CD4-positive, CD25-positive, alpha-beta regulatory T cell (primary cell): ENCODE measurements around the gene THG1L. TPM values are rescaled to one million over a fixed set of nuclear protein-coding genes. Genes with fewer than 3 reads are reported as not detected.
A peak's percentile ranks its signal among the peaks of the same experiment; 100 is the strongest.

Experiments used
- ATAC-seq, 2 donors: fragments of 150-1000 bp; cut with Tn5 transposase; one replicate each; pipeline ENCODE4 v1.10.0; 2021; ENCODE audit warnings: low read depth in 2 of 2, moderate number of reproducible peaks in 2 of 2, moderate library complexity in 1 of 2
- DNase-seq, 3 donors: peaks; one replicate each; pipeline versions ENCODE4 v3.0.0 to v3.0.0-alpha.2; 2012 to 2022; ENCODE audit warnings: mixed read lengths in 1 of 3
- H3K27ac ChIP-seq: one replicate; pipeline ENCODE4 v1.7.0; 2013; ENCODE audit warnings: mild to moderate bottlenecking, low read length; ENCODE audit not compliant: insufficient read depth, poor library complexity, severe bottlenecking
- H3K27me3 ChIP-seq: one replicate; pipeline ENCODE4 v1.7.0; 2013; ENCODE audit warnings: low read length; ENCODE audit not compliant: control insufficient read depth, insufficient read depth
- H3K36me3 ChIP-seq: one replicate; pipeline ENCODE4 v1.7.0; 2013; ENCODE audit warnings: mild to moderate bottlenecking, low read length, moderate library complexity; ENCODE audit not compliant: control insufficient read depth, insufficient read depth
- H3K4me1 ChIP-seq: 2 replicates; pipeline ENCODE4 v1.7.0; 2013; ENCODE audit warnings: mild to moderate bottlenecking, low read length; ENCODE audit not compliant: insufficient read depth, control insufficient read depth, poor library complexity, severe bottlenecking
- H3K4me3 ChIP-seq: one replicate; pipeline ENCODE4 v1.7.0; 2013; ENCODE audit warnings: low read depth, mild to moderate bottlenecking, low read length, moderate library complexity
- H3K9me3 ChIP-seq, 2 experiments: 1 replicate in 1 of 2; 2 replicates in 1 of 2; pipeline ENCODE4 v1.7.0; 2013; ENCODE audit warnings: low read length in 2 of 2, mild to moderate bottlenecking in 1 of 2, moderate library complexity in 1 of 2; ENCODE audit not compliant: control insufficient read depth in 2 of 2
- H3K27ac Mint-ChIP-seq, 3 donors: one replicate each; pipeline ENCODE4 v1.8.0; 2020 to 2022; ENCODE audit warnings: mild to moderate bottlenecking in 3 of 3, mixed read lengths in 3 of 3, moderate library complexity in 2 of 3
- H3K27me3 Mint-ChIP-seq: one replicate; pipeline ENCODE4 v1.8.0; 2022; ENCODE audit warnings: mild to moderate bottlenecking, mixed read lengths
- H3K36me3 Mint-ChIP-seq: one replicate; pipeline ENCODE4 v1.8.0; 2020; ENCODE audit warnings: mixed read lengths
- H3K4me1 Mint-ChIP-seq, 4 donors: one replicate each; pipeline ENCODE4 v1.8.0; 2020 to 2022; ENCODE audit warnings: mixed read lengths in 4 of 4, mild to moderate bottlenecking in 1 of 4
- H3K4me3 Mint-ChIP-seq, 4 donors: one replicate each; pipeline ENCODE4 v1.8.0; 2020 to 2022; ENCODE audit warnings: mild to moderate bottlenecking in 4 of 4, mixed read lengths in 4 of 4, moderate library complexity in 3 of 4
- H3K9me3 Mint-ChIP-seq, 7 donors: one replicate each; pipeline ENCODE4 v1.8.0; 2020 to 2022; ENCODE audit warnings: mixed read lengths in 7 of 7, mild to moderate bottlenecking in 3 of 7, moderate library complexity in 2 of 7
- polyA plus RNA-seq, 4 donors: library from polyadenylated mRNA; unstranded; fragments of 300-500 nt; fragmentation: Illumina TruSeq; gene quantifications; one replicate each; pipeline ENCODE4 v1.2.3, GENCODE V29; 2021
- total RNA-seq: library from RNA; stranded (reverse); gene quantifications from one replicate; pipeline ENCODE4 v1.2.3, GENCODE V29; 2022

THG1L gene
- total and polyA plus RNA-seq, 5 donors from 2014 or later: 4.5 to 6.6 (median 5.5) TPM

DNA sequence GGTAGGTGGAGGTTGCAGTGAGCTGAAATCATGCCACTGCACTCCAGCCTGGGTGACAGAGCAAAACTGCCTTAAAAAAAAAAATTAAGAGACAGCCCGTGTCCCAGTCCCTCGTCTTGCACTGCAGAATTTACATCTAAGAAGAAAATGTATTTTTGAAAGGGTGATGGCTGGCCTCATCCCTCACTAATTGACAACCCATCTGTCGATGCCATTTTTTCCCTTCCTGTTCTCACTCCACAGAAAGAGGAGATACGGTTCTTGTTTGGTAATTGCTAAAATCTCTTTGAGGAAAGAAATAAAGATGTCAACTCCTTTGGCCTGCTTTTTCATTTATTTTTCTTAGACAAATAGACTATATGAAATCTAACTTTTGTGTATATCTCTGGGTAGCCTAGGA lies 9.9 kb downstream of the THG1L start:
- ATAC-seq: no peak
- H3K27me3 Mint-ChIP-seq: no peaks in the 10 kb centered on the region
- no peak overlapping the region for H3K4me3 ChIP-seq

DNA sequence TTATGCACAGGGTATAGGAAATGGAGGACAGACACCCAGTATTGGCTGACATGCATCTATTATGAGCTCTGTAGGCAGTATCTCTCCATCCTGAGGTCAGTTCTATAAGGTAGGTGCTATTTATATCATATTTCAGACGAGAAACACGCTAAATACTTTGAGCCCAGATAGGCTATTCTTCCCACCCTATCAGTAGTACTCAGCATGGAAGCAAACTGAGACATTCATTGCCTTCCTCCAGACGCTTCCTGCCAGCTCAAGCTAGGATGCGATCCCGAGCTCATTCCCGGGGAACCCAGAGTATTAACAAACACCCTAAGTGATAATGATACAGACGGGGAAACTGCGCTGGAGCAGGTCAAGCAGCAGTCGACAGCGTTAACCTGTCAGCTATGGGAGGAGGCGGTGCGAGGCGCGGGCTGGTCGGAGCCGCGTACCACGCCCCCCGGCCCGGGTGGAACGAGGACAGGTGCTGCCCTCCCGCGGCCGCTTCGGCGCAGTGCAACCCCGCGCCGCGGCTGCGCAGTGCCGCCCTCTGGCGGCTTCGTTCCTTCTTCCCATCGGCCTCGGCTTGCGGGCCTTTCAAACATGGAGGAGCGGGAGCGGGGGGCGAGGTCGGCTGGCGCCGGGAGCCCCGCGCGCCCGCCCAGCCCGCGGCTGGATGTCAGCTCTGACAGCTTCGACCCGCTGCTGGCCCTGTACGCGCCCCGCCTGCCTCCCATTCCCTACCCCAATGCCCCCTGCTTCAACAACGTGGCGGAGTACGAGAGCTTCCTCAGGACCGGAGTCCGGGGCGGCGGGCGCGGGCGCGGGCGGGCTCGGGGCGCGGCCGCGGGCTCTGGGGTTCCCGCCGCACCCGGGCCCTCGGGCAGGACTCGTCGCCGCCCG lies 12.2 kb downstream of the THG1L start, which contains the start of gene LSM11:
Gene LSM11 (plus strand): TSS at position 550 of the 888 bp plus-strand sequence. CDS start 39 bp downstream, at position 589.
- Histone ChIP-seq H3K9me3 (no peaks in the 10 kb centered on the region), H3K27ac (peak within 1 kb of the TSS; percentile 31), H3K27me3 (no peaks in the 10 kb centered on the region), H3K4me3 (peak within 1 kb of the TSS; percentile 70), H3K36me3 (peaks cover 6% of the 10 kb centered on the region), H3K4me1 (peaks cover 18% of the 10 kb centered on the region)
- Mint-ChIP-seq H3K27me3 (no peaks in the 10 kb centered on the region), H3K27ac (peak within 1 kb of the TSS; percentile 88 to 98 (median 95)), H3K4me3 (peak within 1 kb of the TSS; percentile 93 to 97 (median 94)), H3K9me3 (no peaks in the 10 kb centered on the region), H3K36me3 (peaks cover 7% of the 10 kb centered on the region), H3K4me1 (peaks cover 14 to 53% (median 38%) of the 10 kb centered on the region in 4 donors)
- DNase-seq: peak; percentile 83 to 89 (median 88)
- ATAC-seq: peak; percentile 94 to 97

More for the DNA sequence above, 9.9 kb downstream of the THG1L start:
- Mint-ChIP-seq H3K27ac (no peak overlapping the region), H3K36me3 (peaks cover 21% of the 10 kb centered on the region), H3K4me1 (peaks cover 14 to 35% (median 28%) of the 10 kb centered on the region in 4 donors), H3K9me3 (no peaks in the 10 kb centered on the region), H3K4me3 (peak overlapping the region in 1 of 4 donors; percentile 10)
- H3K36me3 ChIP-seq: peaks cover 12% of the 10 kb centered on the region
- H3K9me3 ChIP-seq: no peaks in the 10 kb centered on the region
- H3K27ac ChIP-seq: no peak overlapping the region
- no peak for DNase-seq
- peaks cover 18% of the 10 kb centered on the region for H3K4me1 ChIP-seq
- no peaks in the 10 kb centered on the region for H3K27me3 ChIP-seq

DNA sequence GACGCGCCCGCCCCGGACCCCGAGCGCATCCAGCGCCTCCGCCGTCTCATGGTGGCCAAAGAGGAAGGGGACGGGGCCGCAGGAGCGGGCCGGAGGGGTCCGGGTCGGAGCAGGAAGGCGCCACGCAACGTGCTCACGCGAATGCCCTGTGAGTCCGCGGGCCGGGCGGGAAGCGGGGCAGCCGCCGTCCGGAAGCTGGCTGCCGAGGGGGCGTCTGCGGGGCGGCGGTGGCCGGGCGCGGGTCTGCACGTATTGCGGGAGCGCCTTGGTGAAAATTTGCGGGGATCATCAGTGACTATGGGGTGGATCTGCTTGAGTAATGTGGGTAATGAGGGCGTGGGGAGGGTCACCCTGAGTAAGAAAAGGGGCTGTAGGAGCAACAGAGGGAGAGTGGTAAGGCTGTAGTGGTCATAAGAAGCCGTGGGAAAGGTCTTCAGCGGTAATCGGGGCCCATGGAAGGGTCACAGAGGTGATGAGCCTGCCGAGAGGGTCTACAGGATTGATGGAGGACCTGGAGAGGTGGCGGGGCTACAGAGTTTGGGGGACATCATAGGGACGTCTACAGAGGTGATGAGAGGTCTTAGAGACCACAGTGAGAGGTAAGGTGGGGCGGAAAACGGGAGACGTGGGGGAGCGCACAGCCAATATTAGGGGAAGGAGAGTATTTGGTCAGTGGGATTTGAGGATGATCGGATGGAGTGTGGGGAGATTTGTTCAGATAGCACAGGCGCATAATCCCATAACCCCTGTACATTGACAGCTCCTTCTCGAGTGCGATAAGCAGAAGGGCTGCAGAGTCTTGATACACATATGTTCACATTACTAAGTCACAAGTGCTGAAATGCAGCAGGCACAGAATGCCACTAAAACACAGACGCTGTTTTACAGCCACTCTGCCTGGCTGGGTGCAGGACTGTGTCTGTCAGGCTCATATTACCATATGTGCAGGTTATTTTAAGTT lies 13.1 kb downstream of the THG1L start:
- DNase-seq (peak in 2 of 3 donors; percentile 17 to 39), ATAC-seq (no peak)
- Histone ChIP-seq H3K4me1 (peaks cover 18% of the 10 kb centered on the region), H3K4me3 (peak overlapping the region; percentile 65), H3K36me3 (peaks cover 1% of the 10 kb centered on the region), H3K27ac (no peak overlapping the region), H3K27me3 (no peaks in the 10 kb centered on the region), H3K9me3 (no peaks in the 10 kb centered on the region)
- Mint-ChIP-seq H3K27ac (peak overlapping the region; percentile 88 to 98 (median 95)), H3K4me3 (peak overlapping the region; percentile 92 to 97 (median 94)), H3K4me1 (peaks cover 14 to 53% (median 38%) of the 10 kb centered on the region in 4 donors), H3K27me3 (no peaks in the 10 kb centered on the region), H3K36me3 (peaks cover 2% of the 10 kb centered on the region), H3K9me3 (no peaks in the 10 kb centered on the region)

DNA sequence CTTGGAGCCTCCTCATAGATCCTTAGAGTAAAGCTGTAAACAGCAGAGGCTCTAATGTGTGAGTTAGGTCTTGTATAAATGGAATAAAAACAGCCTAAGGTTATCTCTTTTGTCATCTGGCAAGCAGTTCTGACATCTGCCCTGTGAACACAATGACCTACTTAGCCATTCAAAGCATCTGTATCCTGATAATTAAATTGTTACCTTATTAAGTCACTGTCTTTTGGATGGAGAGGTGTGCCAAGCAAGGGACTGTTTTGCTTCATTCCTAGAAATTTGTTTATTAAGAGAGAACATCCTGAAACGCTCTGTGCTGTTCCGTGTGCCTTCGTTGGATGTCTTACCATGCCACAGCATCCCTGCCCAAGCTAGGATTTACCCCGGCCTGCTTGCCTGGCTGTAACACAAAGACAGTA lies 13.8 kb downstream of the THG1L start:
- Mint-ChIP-seq H3K36me3 (no peaks in the 10 kb centered on the region), H3K27ac (peak overlapping the region in 1 of 3 donors; percentile 88), H3K9me3 (no peaks in the 10 kb centered on the region), H3K4me1 (peaks cover 14 to 56% (median 37%) of the 10 kb centered on the region in 4 donors), H3K27me3 (no peaks in the 10 kb centered on the region), H3K4me3 (peak overlapping the region; percentile 92 to 97 (median 94))
- H3K9me3 ChIP-seq: no peaks in the 10 kb centered on the region
- DNase-seq (no peak), ATAC-seq (no peak)
- H3K27me3 ChIP-seq: no peaks in the 10 kb centered on the region
- H3K4me3 ChIP-seq: peak overlapping the region; percentile 65
- no peak overlapping the region for H3K27ac ChIP-seq
- H3K4me1 ChIP-seq: peaks cover 18% of the 10 kb centered on the region
- no peaks in the 10 kb centered on the region for H3K36me3 ChIP-seq

DNA sequence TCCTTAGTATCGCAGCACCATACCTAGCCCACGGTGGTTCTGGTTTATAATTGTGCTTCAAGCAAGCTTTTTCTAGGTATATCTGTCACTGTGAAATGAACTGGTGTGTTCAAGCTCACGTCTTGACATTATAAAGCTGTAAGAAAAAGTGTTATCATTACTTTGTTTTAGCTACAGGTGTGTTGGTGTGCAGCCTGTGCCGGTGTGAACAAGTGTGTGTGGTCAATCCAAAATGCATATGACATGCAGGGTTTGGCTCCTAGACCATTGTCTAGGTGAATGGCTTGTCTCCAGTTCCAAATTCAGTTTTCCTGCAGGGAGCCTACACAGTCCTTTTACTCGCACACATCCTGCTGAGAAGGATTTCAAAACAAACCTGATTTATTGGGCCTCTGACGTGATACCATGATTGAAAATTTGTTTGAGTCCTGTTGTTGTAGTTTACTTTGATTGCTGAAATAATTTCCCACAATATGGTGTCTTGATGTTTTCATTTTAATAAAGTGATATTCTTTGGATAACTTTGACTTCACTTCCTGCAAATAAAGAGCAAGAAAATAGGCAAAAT lies 16.0 kb downstream of the THG1L start:
- H3K4me1 ChIP-seq: peaks cover 18% of the 10 kb centered on the region
- Mint-ChIP-seq H3K9me3 (no peaks in the 10 kb centered on the region), H3K27me3 (no peaks in the 10 kb centered on the region), H3K4me1 (peaks cover 18 to 50% (median 31%) of the 10 kb centered on the region in 4 donors), H3K36me3 (no peaks in the 10 kb centered on the region), H3K27ac (no peak overlapping the region), H3K4me3 (peak overlapping the region in 1 of 4 donors; percentile 29)
- H3K4me3 ChIP-seq: no peak overlapping the region
- ATAC-seq: no peak
- no peaks in the 10 kb centered on the region for H3K27me3 ChIP-seq
- H3K27ac ChIP-seq: no peak overlapping the region
- H3K36me3 ChIP-seq: peaks cover 6% of the 10 kb centered on the region
- DNase-seq: no peak
- H3K9me3 ChIP-seq: no peaks in the 10 kb centered on the region

DNA sequence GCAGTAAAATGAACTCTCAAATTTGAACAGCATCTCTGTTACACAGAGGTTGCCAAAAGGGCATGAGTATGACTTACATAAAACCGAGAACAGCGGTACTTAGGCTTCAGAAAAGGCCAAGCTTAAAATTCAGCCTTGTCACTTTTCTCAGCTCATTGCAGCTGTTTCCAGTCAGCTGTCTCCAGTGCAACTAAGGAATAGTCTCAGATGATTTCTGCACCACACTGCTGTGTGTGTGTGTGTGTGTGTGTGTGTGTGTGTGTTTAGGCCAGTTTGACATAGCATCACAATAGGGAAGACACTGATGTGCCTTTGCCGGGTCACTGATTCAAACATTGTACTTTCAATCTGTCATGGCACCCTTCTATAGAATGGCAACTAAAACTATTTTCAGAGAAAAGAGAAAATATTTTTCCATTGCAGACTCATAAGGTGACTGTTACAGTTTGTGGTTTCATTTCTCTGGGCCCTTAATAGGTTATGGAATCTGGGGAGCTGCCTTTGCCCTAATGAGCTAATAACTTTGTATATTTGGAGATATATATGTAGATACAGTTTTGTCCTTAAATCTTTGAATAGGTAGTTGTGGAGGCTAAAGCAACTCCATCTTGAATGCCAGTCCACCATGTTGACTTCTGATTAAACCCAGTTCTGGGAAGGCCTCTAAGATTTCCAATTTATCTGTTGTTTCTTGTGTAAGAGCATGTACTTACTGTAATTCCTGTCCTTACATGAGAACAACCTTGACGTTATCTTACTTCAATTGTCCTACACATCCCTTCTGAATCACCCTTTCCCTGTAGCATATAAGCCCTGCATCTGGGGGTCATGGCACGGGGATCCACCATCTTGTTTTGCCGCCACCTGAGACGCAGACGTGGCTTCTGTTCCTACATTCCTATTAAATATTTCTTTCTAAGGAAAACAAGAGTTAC lies 16.8 kb downstream of the THG1L start:
- Histone ChIP-seq H3K27ac (no peak overlapping the region), H3K4me3 (no peak overlapping the region), H3K9me3 (no peaks in the 10 kb centered on the region), H3K4me1 (peaks cover 16% of the 10 kb centered on the region), H3K36me3 (peaks cover 7% of the 10 kb centered on the region), H3K27me3 (no peaks in the 10 kb centered on the region)
- ATAC-seq: no peak
- DNase-seq: peak in 1 of 3 donors; percentile 19
- Mint-ChIP-seq H3K9me3 (no peaks in the 10 kb centered on the region), H3K36me3 (peaks cover 3% of the 10 kb centered on the region), H3K4me1 (peaks cover 13 to 45% (median 28%) of the 10 kb centered on the region in 4 donors), H3K4me3 (peak overlapping the region in 1 of 4 donors; percentile 17), H3K27ac (peak overlapping the region in 1 of 3 donors; percentile 7), H3K27me3 (no peaks in the 10 kb centered on the region)
